Right lobe of liver (tissue), 6 donors: ENCODE results near the gene LHPP. TPM values are rescaled to one million over a fixed set of nuclear protein-coding genes. Genes with fewer than 3 reads are reported as not detected.

Source experiments
- ATAC-seq, 4 donors: fragments of 200-7000 bp; cut with Tn5 transposase; one replicate each; pipeline ENCODE4 v1.9.1; 2020; ENCODE audit warnings: mild to moderate bottlenecking in 4 of 4, moderate library complexity in 4 of 4
- DNase-seq, 3 donors: peaks; one replicate each; pipeline ENCODE4 v3.0.0-alpha.2; 2020
- H3K27ac ChIP-seq, 3 donors: fragments of 200-600 bp; one replicate each; pipeline ENCODE4 v1.8.0; 2022
- H3K27me3 ChIP-seq, 2 donors: fragments of 200-600 bp; one replicate each; pipeline ENCODE4 v1.8.0; 2022
- H3K36me3 ChIP-seq, 4 donors: fragments of 200-600 bp; sonication (generic) in 1 of 4; one replicate each; pipeline versions ENCODE4 v1.5.1 to v1.8.0; 2017 to 2022; ENCODE audit warnings: control low read depth in 1 of 4
- H3K4me1 ChIP-seq, 4 donors: fragments of 200-600 bp; sonication (generic) in 1 of 4; one replicate each; pipeline versions ENCODE4 v1.5.1 to v1.8.0; 2017 to 2022; ENCODE audit warnings: control low read depth in 1 of 4
- H3K4me3 ChIP-seq, 3 donors: fragments of 200-600 bp; one replicate each; pipeline ENCODE4 v1.8.0; 2022
- H3K9me3 ChIP-seq, 4 donors: fragments of 200-600 bp; sonication (generic) in 1 of 4; one replicate each; pipeline versions ENCODE4 v1.5.1 to v1.8.0; 2017 to 2022; ENCODE audit warnings: control low read depth in 1 of 4
- POLR2A ChIP-seq: fragments of 450-650 bp; IDR thresholded peaks from one replicate; pipeline ENCODE4 v1.6.1; 2017; ENCODE audit warnings: antibody characterized with exemption, mild to moderate bottlenecking
- WGBS: methylation state at CpG from one replicate; pipeline ENCODE4 v1.1.6; 2018; ENCODE audit warnings: low coverage, low lambda C conversion rate; ENCODE audit not compliant: insufficient coverage; ENCODE audit errors: missing lambda C conversion rate; 5-methylcytosine and 5-hydroxymethylcytosine counted together
- intact Hi-C, 2 donors: fragments of 100-400 bp; cut with DNase I; formaldehyde crosslinking; loops; one replicate each; pipeline versions ENCODE4 v1.11.2 to v1.14.1; 2022
- total RNA-seq, 6 experiments: library from RNA; depleted of rRNA in 2 of 6; stranded (reverse); fragments of >200 nt in 2 of 6; fragmentation: NEBNext Ultra II Directional in 3 of 6; extraction: Animal tissue kit (Norgen Biotek cat#: 25700) in 3 of 6; gene quantifications; one replicate each; pipeline versions ENCODE4 v1.1.0 to v1.2.4, GENCODE V29; 2016 to 2023
- TF ChIP-seq, protein P1 (sequence below), 4 donors: fragments of 200-600 bp in 3 of 4; fragments of 450-650 bp in 1 of 4; IDR thresholded peaks; one replicate each; pipeline versions ENCODE4 v1.5.1 to v1.8.0; 2016 to 2022; ENCODE audit warnings: antibody characterized with exemption in 4 of 4, mild to moderate bottlenecking in 2 of 4
- donor health status: DM: no; HTN: yes; CAD: no.
- donor health status: DM: no; HTN: no; CAD: no.
- donor health status: DM: no; HTN: no; CAD: no.
- donor health status: DM: no; HTN: yes; CAD: no.
- donor health status: DM: no; HTN: yes; CAD: no.

The LHPP gene
- total RNA-seq, 6 experiments from 2014 or later = 19.3 to 56.3 (median 36.3) TPM

DNA sequence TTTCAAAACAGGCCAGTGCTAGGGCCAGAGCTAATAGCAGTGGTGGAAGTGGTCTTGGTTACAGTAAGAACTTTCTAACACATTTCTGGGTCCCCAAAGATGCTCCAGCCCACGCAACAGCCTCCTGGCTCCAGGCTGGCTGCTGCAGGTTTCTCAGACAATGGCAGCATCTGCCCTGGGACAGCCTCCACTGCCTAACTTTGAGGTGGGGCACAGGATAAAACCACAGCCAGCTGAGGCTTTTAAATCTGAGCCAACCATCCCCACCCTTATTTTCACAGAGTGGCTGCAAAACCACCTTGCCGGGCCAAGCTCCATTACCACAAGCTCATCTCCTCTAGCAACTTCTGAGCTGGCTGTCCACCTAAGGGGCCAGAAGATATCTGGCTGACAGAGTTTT lies 197.8 kb downstream of the LHPP start:
- TF ChIP-seq POLR2A = no peak
- TF ChIP-seq, protein P1, sequence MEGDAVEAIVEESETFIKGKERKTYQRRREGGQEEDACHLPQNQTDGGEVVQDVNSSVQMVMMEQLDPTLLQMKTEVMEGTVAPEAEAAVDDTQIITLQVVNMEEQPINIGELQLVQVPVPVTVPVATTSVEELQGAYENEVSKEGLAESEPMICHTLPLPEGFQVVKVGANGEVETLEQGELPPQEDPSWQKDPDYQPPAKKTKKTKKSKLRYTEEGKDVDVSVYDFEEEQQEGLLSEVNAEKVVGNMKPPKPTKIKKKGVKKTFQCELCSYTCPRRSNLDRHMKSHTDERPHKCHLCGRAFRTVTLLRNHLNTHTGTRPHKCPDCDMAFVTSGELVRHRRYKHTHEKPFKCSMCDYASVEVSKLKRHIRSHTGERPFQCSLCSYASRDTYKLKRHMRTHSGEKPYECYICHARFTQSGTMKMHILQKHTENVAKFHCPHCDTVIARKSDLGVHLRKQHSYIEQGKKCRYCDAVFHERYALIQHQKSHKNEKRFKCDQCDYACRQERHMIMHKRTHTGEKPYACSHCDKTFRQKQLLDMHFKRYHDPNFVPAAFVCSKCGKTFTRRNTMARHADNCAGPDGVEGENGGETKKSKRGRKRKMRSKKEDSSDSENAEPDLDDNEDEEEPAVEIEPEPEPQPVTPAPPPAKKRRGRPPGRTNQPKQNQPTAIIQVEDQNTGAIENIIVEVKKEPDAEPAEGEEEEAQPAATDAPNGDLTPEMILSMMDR (IDR thresholded peaks at IDR 0.05) = no peak
- Histone ChIP-seq H3K36me3 (no peaks in the 10 kb centered on the region), H3K4me1 (peaks cover 0 to 4% (median 0%) of the 10 kb centered on the region in 4 donors), H3K9me3 (no peaks in the 10 kb centered on the region), H3K27ac (no peak overlapping the region), H3K4me3 (no peak overlapping the region), H3K27me3 (no peaks in the 10 kb centered on the region)
- no peak for DNase-seq
- no peak for ATAC-seq
- whole genome bisulfite sequencing = no CpG with 5 or more reads among the region's 2 CpGs
- intact Hi-C loops = no loop called here

- TF ChIP-seq POLR2A = no peak
- TF ChIP-seq, protein P1 (IDR thresholded peaks at IDR 0.05) = no peak
- H3K9me3 ChIP-seq = no peaks in the 10 kb centered on the region
- peak; percentile 37 to 84 (median 54) for ATAC-seq
- H3K27ac ChIP-seq = peak overlapping the region in 1 of 3 donors; percentile 11
- no peaks in the 10 kb centered on the region for H3K27me3 ChIP-seq
- peaks cover 0 to 4% (median 0%) of the 10 kb centered on the region in 4 donors for H3K4me1 ChIP-seq
- intact Hi-C loops = no loop called here
- WGBS = 50% methylated on average over 7 of the region's 12 CpGs
- no peak overlapping the region for H3K4me3 ChIP-seq
- H3K36me3 ChIP-seq = no peaks in the 10 kb centered on the region
- no peak for DNase-seq
Observed at GRCh38 chr10:124660404-124661125, 198.9 kb downstream of the LHPP start.

DNA sequence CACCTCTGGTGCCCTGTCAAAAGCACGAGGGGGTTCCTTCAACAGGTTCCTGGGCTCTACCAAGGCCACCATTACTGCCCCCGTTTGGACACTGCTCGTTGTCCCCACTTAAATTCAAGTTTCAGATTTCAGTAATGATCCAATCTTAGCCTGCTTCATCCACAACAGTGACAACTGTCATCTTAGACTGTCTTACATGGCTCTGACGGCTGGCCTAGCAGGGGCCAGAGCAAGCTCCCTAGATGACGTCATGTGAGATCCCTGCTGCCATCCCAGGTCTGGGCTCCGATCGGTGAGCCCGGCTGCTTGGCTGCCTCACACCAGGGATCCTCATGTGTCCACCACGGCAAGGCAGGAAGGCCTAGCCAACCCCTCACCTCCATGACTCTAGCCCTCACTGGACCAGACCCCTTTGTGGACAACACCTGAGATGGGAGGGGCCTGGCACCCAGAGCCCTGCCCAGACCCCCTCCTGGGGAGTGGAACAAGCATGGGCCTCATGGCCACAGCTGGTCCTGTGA lies 200.1 kb downstream of the LHPP start:
- H3K9me3 ChIP-seq = no peaks in the 10 kb centered on the region
- H3K27me3 ChIP-seq = no peaks in the 10 kb centered on the region
- 93% methylated on average over 3 of the region's 9 CpGs for WGBS
- TF ChIP-seq, protein P1 (IDR thresholded peaks at IDR 0.05) = no peak
- TF ChIP-seq POLR2A = no peak
- no peaks in the 10 kb centered on the region for H3K36me3 ChIP-seq
- ATAC-seq (no peak), DNase-seq (no peak)
- H3K4me3 ChIP-seq = no peak overlapping the region
- H3K27ac ChIP-seq = no peak overlapping the region
- intact Hi-C loops = no loop called here
- H3K4me1 ChIP-seq = peaks cover 0 to 4% (median 0%) of the 10 kb centered on the region in 4 donors

GRCh38 chr10:124663228-124663627 lies 201.6 kb downstream of the LHPP start:
- Histone ChIP-seq H3K36me3 (no peaks in the 10 kb centered on the region), H3K27me3 (no peaks in the 10 kb centered on the region), H3K4me3 (no peak overlapping the region), H3K9me3 (no peaks in the 10 kb centered on the region), H3K27ac (no peak overlapping the region), H3K4me1 (peaks cover 0 to 4% (median 0%) of the 10 kb centered on the region in 4 donors)
- 82% methylated on average over 3 of the region's 8 CpGs for WGBS
- intact Hi-C loops = no loop called here
- TF ChIP-seq POLR2A = no peak
- TF ChIP-seq, protein P1 (IDR thresholded peaks at IDR 0.05) = no peak
- ATAC-seq (no peak), DNase-seq (no peak)

Other genes with a start within 250 kb of the LHPP start
- 10 to 100 TPM in 4 of 6 experiments, 1 to 10 TPM in 2; 5.2 to 43.8 (median 20.1) TPM for gene OAT, start 42.9 kb upstream of the LHPP start, total RNA-seq
- not detected for gene NKX1-2, start 11.8 kb upstream of the LHPP start, total RNA-seq